SU-DHL-6 (cell line): ENCODE measurements around the gene RNF4.

Experiments
- EZH2phosphoT487 ChIP-seq: fragments of 200-600 bp; sonication (generic), shearing (Covaris generic); conservative IDR thresholded peaks from 2 replicates; pipeline ENCODE4 v1.6.1; 2018; ENCODE audit warnings: mild to moderate bottlenecking, antibody characterized with exemption, low read length, moderate library complexity, mixed read lengths
- TF ChIP-seq, protein P1 (sequence below): fragments of 200-600 bp; sonication (generic); IDR thresholded peaks from one replicate; pipeline ENCODE4 v1.5.1; 2017; ENCODE audit warnings: antibody characterized with exemption, mild to moderate bottlenecking, low read length, moderate library complexity; ENCODE audit not compliant: insufficient read depth, poor library complexity, severe bottlenecking

DNA sequence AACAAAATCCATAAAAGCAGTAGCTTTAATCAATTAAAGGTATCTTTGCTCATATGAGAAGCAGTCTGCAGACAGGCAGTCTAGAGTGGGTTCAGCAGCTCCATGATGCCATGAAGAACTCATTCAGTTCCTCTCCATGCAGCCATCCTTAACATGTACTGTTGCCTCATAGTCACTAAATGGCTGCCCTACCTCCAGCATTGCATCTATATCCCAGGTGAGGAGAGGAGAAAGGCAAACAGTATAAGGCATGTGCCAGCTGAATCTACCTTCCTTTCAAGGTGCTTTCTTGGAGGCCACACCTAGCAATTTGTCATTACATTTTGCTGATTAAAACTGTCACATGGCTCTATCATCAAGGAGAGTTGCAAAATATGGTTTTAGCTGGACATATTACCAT is 36.9 kb upstream of the RNF4 start:
- TF ChIP-seq, protein P1, sequence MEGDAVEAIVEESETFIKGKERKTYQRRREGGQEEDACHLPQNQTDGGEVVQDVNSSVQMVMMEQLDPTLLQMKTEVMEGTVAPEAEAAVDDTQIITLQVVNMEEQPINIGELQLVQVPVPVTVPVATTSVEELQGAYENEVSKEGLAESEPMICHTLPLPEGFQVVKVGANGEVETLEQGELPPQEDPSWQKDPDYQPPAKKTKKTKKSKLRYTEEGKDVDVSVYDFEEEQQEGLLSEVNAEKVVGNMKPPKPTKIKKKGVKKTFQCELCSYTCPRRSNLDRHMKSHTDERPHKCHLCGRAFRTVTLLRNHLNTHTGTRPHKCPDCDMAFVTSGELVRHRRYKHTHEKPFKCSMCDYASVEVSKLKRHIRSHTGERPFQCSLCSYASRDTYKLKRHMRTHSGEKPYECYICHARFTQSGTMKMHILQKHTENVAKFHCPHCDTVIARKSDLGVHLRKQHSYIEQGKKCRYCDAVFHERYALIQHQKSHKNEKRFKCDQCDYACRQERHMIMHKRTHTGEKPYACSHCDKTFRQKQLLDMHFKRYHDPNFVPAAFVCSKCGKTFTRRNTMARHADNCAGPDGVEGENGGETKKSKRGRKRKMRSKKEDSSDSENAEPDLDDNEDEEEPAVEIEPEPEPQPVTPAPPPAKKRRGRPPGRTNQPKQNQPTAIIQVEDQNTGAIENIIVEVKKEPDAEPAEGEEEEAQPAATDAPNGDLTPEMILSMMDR = no peak
- no peak for TF ChIP-seq EZH2phosphoT487
